Loucy (cell line): ENCODE measurements around the gene TMEM39B.

ENCODE experiments used
- H2AFZ ChIP-seq: fragments of 200-600 bp; sonication (generic); 2 replicates; pipeline ENCODE4 v1.6.0; 2016; ENCODE audit warnings: antibody characterized with exemption, mild to moderate bottlenecking, low read length, moderate library complexity
- H3F3A ChIP-seq: fragments of 200-600 bp; 2 replicates; pipeline ENCODE4 v1.6.0; 2016; ENCODE audit warnings: antibody characterized with exemption, low read depth, mild to moderate bottlenecking
- H3K27me3 ChIP-seq: fragments of 200-600 bp; sonication (generic); 2 replicates; pipeline ENCODE4 v1.6.1; 2014; ENCODE audit warnings: low read length, mild to moderate bottlenecking; ENCODE audit not compliant: insufficient read depth, poor library complexity, severe bottlenecking
- H3K36me3 ChIP-seq: fragments of 200-600 bp; sonication (generic); 2 replicates; pipeline ENCODE4 v1.6.1; 2016; ENCODE audit warnings: low read length; ENCODE audit not compliant: insufficient read depth
- H3K4me1 ChIP-seq: fragments of 200-600 bp; sonication (generic); 2 replicates; pipeline ENCODE4 v1.5.1; 2014; ENCODE audit warnings: low read length, mild to moderate bottlenecking; ENCODE audit not compliant: insufficient read depth, poor library complexity, severe bottlenecking
- H3K4me2 ChIP-seq: fragments of 200-600 bp; sonication (generic); 2 replicates; pipeline ENCODE4 v1.6.0; 2014; ENCODE audit warnings: antibody characterized with exemption, low read length, low read depth, mild to moderate bottlenecking; ENCODE audit not compliant: poor library complexity, severe bottlenecking
- H3K4me3 ChIP-seq: fragments of 200-600 bp; sonication (generic); 2 replicates; pipeline ENCODE4 v1.5.1; 2014; ENCODE audit warnings: low read length, mild to moderate bottlenecking, mixed read lengths; ENCODE audit not compliant: poor library complexity, severe bottlenecking
- H3K79me2 ChIP-seq: fragments of 200-600 bp; sonication (generic); 2 replicates; pipeline ENCODE4 v1.6.1; 2014; ENCODE audit warnings: low read length; ENCODE audit not compliant: insufficient read depth
- H3K9ac ChIP-seq: fragments of 200-600 bp; sonication (generic); 2 replicates; pipeline ENCODE4 v1.6.0; 2014; ENCODE audit warnings: mild to moderate bottlenecking, low read depth, low read length, moderate library complexity; ENCODE audit not compliant: poor library complexity, severe bottlenecking
- H3K9me2 ChIP-seq: fragments of 200-600 bp; sonication (generic); replicated peaks from 2 replicates; pipeline ENCODE4 v1.6.1; 2016; ENCODE audit warnings: low read depth, low read length, mixed read lengths
- H3K9me3 ChIP-seq: fragments of 200-600 bp; sonication (generic); 2 replicates; pipeline ENCODE4 v1.6.1; 2014; ENCODE audit warnings: mild to moderate bottlenecking, antibody characterized with exemption, low read length, low read depth; ENCODE audit not compliant: insufficient read depth
- H4K20me1 ChIP-seq: fragments of 200-600 bp; sonication (generic); 2 replicates; pipeline ENCODE4 v1.6.0; 2014; ENCODE audit warnings: antibody characterized with exemption, low read length, mild to moderate bottlenecking; ENCODE audit not compliant: insufficient read depth, poor library complexity, severe bottlenecking
- CTCF ChIP-seq: fragments of 200-600 bp; sonication (generic); conservative IDR thresholded peaks from 2 replicates; pipeline ENCODE4 v1.5.1; 2014; ENCODE audit warnings: mild to moderate bottlenecking, antibody characterized with exemption, low read length
- EZH2phosphoT487 ChIP-seq: fragments of 200-600 bp; IDR thresholded peaks from 2 replicates; pipeline ENCODE4 v1.6.1; 2018; ENCODE audit warnings: antibody characterized with exemption, mild to moderate bottlenecking, moderate library complexity, borderline replicate concordance

The TMEM39B gene

GRCh38 chr1:32107742-32108661, 35.3 kb downstream of the TMEM39B start, which contains the start of gene KPNA6:
TSS of gene KPNA6 (plus strand) at chr1:32108056. CDS start at chr1:32108131, 75 bp downstream.
- H3K4me1 ChIP-seq, result peaks cover 24% of the 10 kb centered on the region
- peak within 1 kb of the TSS; percentile 77 for H2AFZ ChIP-seq
- no peaks in the 10 kb centered on the region for H3K9me2 ChIP-seq
- TF ChIP-seq EZH2phosphoT487 (no peak), CTCF (no peak)
- peak within 1 kb of the TSS; percentile 90 for H3K4me2 ChIP-seq
- no peaks in the 10 kb centered on the region for H3K27me3 ChIP-seq
- peaks cover 51% of the 10 kb centered on the region for H3K79me2 ChIP-seq
- peaks cover under 1% of the 10 kb centered on the region; the same call in 1 of the 2 replicates for H3K36me3 ChIP-seq
- H4K20me1 ChIP-seq, result peaks cover 47% of the 10 kb centered on the region
- H3K9ac ChIP-seq, result peak within 1 kb of the TSS; percentile 85
- no peaks in the 10 kb centered on the region for H3F3A ChIP-seq
- H3K4me3 ChIP-seq, result peak within 1 kb of the TSS; percentile 92
- no peaks in the 10 kb centered on the region for H3K9me3 ChIP-seq

- Histone ChIP-seq H3K4me2 (peak overlapping the region; percentile 39), H3K4me3 (no peak overlapping the region), H3K9me2 (no peaks in the 10 kb centered on the region), H3K79me2 (peaks cover 80% of the 10 kb centered on the region), H3K9me3 (no peaks in the 10 kb centered on the region), H2AFZ (no peak overlapping the region), H3K9ac (peak overlapping the region; percentile 12), H4K20me1 (peaks cover 53% of the 10 kb centered on the region), H3K27me3 (no peaks in the 10 kb centered on the region), H3F3A (no peaks in the 10 kb centered on the region), H3K36me3 (no peaks in the 10 kb centered on the region), H3K4me1 (peaks cover 24% of the 10 kb centered on the region)
- TF ChIP-seq EZH2phosphoT487, result no peak
- TF ChIP-seq CTCF, result no peak
Measured at GRCh38 chr1:32111040-32111623, 38.4 kb downstream of the TMEM39B start.

GRCh38 chr1:32111789-32112188, 39.0 kb downstream of the TMEM39B start:
- Histone ChIP-seq H3K4me1 (peaks cover 24% of the 10 kb centered on the region), H3K4me2 (peak overlapping the region; percentile 39), H2AFZ (no peak overlapping the region), H3K9ac (peak overlapping the region; percentile 4), H3K9me3 (no peaks in the 10 kb centered on the region), H3K79me2 (peaks cover 86% of the 10 kb centered on the region), H4K20me1 (peaks cover 57% of the 10 kb centered on the region), H3F3A (no peaks in the 10 kb centered on the region), H3K27me3 (no peaks in the 10 kb centered on the region), H3K4me3 (no peak overlapping the region), H3K9me2 (no peaks in the 10 kb centered on the region), H3K36me3 (no peaks in the 10 kb centered on the region)
- no peak for TF ChIP-seq EZH2phosphoT487
- TF ChIP-seq CTCF, result no peak
